HUES6 (cell line): ENCODE results near the gene TEX51.

Experiments
- H3K27ac ChIP-seq: 2 replicates; pipeline ENCODE4 v1.7.0; 2013; ENCODE audit warnings: low read depth, mild to moderate bottlenecking, low read length, inconsistent platforms
- H3K27me3 ChIP-seq: 2 replicates; pipeline ENCODE4 v1.6.1; 2013; ENCODE audit warnings: low read length; ENCODE audit not compliant: control insufficient read depth, insufficient read depth
- H3K36me3 ChIP-seq: 2 replicates; pipeline ENCODE4 v1.6.1; 2013; ENCODE audit warnings: low read length; ENCODE audit not compliant: control insufficient read depth, insufficient read depth
- H3K4me1 ChIP-seq: 2 replicates; pipeline ENCODE4 v1.6.1; 2013; ENCODE audit warnings: low read length; ENCODE audit not compliant: control insufficient read depth, insufficient read depth
- H3K4me3 ChIP-seq: 2 replicates; pipeline ENCODE4 v1.5.1; 2013; ENCODE audit warnings: low read depth, low read length
- H3K9ac ChIP-seq: one replicate; pipeline ENCODE4 v1.6.1; 2013; ENCODE audit warnings: mild to moderate bottlenecking, low read length
- H3K9me3 ChIP-seq: 2 replicates; pipeline ENCODE4 v1.6.1; 2013; ENCODE audit warnings: low read depth, low read length; ENCODE audit not compliant: control insufficient read depth, insufficient read depth

Gene TEX51

DNA sequence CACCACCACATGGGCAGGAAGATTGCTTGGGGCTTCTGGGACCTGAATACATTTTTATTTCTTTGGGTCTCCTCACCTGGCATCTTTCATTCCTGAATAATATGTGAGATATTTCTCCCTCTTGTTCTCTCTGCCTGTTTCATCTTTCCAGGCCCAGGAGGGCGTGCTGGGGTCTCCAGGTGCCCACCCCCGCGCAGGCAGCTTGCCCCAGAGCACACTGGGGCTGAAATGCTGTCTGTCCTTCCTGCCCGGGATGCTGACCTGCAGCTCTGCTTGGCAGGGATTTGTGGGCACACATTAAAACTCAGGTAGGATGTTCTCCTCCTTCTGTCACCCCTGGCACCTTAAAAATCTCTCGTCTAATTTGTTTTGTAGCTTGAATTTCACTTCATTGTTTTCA lies 39.7 kb upstream of the TEX51 start:
- Histone ChIP-seq H3K27ac (no peak overlapping the region), H3K27me3 (no peaks in the 10 kb centered on the region)

DNA sequence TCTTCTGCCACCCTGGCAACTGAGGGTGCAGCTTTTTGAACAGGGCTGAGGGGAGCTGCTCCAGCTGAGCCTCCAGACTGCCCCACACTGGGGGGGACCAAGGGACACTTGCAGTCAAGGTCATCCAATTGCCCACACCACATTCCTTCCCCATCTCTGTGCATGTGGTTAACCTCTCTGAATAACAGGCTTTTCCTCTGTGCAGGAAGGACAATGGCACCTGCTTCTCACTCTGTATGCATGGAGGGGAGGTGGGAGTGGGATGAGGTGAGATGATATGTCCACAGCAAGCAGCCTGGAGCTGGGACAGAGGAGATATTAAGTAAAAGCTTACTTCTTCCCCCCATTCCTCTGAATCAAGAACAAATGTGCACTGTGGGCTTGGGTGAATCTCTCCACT lies 39.1 kb upstream of the TEX51 start:
- no peaks in the 10 kb centered on the region for H3K27me3 ChIP-seq

More for the DNA sequence above, 39.7 kb upstream of the TEX51 start:
- H3K9me3 ChIP-seq = no peaks in the 10 kb centered on the region
- no peaks in the 10 kb centered on the region for H3K36me3 ChIP-seq
- no peaks in the 10 kb centered on the region for H3K4me1 ChIP-seq
- H3K4me3 ChIP-seq = no peak overlapping the region
- H3K9ac ChIP-seq = no peak overlapping the region

GRCh38 chr2:126860385-126860784 lies 38.3 kb upstream of the TEX51 start:
- no peaks in the 10 kb centered on the region for H3K36me3 ChIP-seq
- H3K4me1 ChIP-seq = no peaks in the 10 kb centered on the region
- H3K27ac ChIP-seq = no peak overlapping the region
- H3K27me3 ChIP-seq = no peaks in the 10 kb centered on the region
- 0 out of 2 replicates have a peak, but pooled peaks cover 4% of the 10 kb centered on the region for H3K9me3 ChIP-seq
- no peak overlapping the region for H3K9ac ChIP-seq
- H3K4me3 ChIP-seq = no peak overlapping the region

More for the DNA sequence above, 39.1 kb upstream of the TEX51 start:
- Histone ChIP-seq H3K4me1 (no peaks in the 10 kb centered on the region), H3K9ac (no peak overlapping the region), H3K27ac (no peak overlapping the region), H3K36me3 (no peaks in the 10 kb centered on the region), H3K9me3 (no peaks in the 10 kb centered on the region), H3K4me3 (no peak overlapping the region)

GRCh38 chr2:126862730-126863129 lies 36.0 kb upstream of the TEX51 start:
- Histone ChIP-seq H3K27me3 (no peaks in the 10 kb centered on the region), H3K27ac (no peak overlapping the region), H3K9me3 (0 out of 2 replicates have a peak, but pooled peaks cover 12% of the 10 kb centered on the region), H3K36me3 (no peaks in the 10 kb centered on the region), H3K4me3 (no peak overlapping the region), H3K4me1 (no peaks in the 10 kb centered on the region), H3K9ac (no peak overlapping the region)

GRCh38 chr2:126863336-126864015 lies 35.2 kb upstream of the TEX51 start:
- no peaks in the 10 kb centered on the region for H3K36me3 ChIP-seq
- H3K27me3 ChIP-seq = no peaks in the 10 kb centered on the region
- H3K9me3 ChIP-seq = 0 out of 2 replicates have a peak, but pooled peaks cover 12% of the 10 kb centered on the region
- no peak overlapping the region for H3K27ac ChIP-seq
- no peak overlapping the region for H3K9ac ChIP-seq
- no peaks in the 10 kb centered on the region for H3K4me1 ChIP-seq
- H3K4me3 ChIP-seq = no peak overlapping the region

DNA sequence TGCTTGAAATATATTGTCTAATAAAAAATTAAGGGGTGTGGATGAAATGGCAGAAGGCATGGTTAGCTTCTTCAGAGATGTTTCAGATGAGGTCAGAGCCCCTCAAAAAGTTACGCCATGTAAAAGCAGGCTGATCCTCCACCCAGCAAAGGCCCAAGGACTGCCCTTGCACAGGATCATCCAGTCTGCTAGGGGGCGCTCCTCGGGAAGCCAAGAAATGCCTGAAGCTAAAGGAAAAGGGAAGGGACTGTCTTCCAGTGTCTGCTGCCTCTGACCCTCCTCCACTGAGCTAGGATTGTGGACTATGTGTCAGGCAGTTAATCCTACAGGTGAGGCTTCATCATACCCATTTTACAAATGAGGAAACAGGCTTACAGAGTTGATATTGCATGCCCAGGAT lies 33.8 kb upstream of the TEX51 start:
- Histone ChIP-seq H3K27ac (no peak overlapping the region), H3K9me3 (0 out of 2 replicates have a peak, but pooled peaks cover 12% of the 10 kb centered on the region), H3K4me3 (no peak overlapping the region), H3K9ac (no peak overlapping the region), H3K36me3 (no peaks in the 10 kb centered on the region), H3K4me1 (no peaks in the 10 kb centered on the region), H3K27me3 (no peaks in the 10 kb centered on the region)

- Histone ChIP-seq H3K27ac (no peak overlapping the region), H3K27me3 (no peaks in the 10 kb centered on the region), H3K4me1 (no peaks in the 10 kb centered on the region), H3K9me3 (0 out of 2 replicates have a peak, but pooled peaks cover 12% of the 10 kb centered on the region), H3K4me3 (no peak overlapping the region), H3K9ac (no peak overlapping the region), H3K36me3 (no peaks in the 10 kb centered on the region)
These were observed 32.2 kb upstream of the TEX51 start for GRCh38 chr2:126866451-126866850.

DNA sequence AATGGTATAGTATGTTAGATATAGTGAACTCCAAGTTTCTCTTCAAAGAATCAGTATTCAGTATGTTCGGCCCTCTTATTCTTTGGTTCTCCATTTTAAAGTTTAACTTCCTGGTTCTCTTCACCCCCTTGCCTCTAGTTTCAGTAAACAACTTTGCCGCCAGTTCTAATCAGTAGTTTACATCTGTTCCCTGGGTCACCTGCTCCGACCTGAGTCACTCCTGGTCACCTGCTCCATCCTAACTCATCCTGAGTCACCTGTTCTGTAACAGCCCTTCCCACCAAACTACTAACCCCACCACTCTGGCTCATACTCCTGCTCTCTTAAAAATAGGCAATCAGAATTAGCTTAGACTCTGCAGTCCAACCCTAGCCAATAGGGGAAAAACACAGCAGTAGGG lies 23.7 kb upstream of the TEX51 start:
- Histone ChIP-seq H3K9me3 (peaks cover 17% of the 10 kb centered on the region), H3K9ac (no peak overlapping the region), H3K4me1 (peaks cover 3% of the 10 kb centered on the region; the same call in 1 of the 2 replicates), H3K4me3 (no peak overlapping the region), H3K27ac (no peak overlapping the region), H3K36me3 (no peaks in the 10 kb centered on the region), H3K27me3 (no peaks in the 10 kb centered on the region)

DNA sequence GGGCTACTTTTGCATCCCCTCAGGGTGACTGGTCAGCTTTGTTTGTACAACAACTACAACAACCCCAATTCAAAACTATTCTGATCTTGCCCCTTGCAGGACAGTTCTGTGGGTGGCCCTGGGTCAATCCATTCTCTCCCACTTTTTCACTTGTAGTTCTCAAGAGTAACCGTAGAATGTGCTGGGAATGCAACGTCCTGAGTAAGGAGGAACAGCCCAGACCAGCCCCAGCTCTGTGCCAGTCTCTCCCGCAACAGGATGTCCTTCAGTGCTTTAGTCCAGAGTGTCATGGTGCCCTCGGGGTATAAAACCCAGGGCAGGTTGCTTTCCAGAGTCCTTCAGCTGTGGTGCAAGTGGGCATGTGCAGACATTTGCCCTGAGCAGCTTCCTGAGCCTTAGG lies 22.1 kb upstream of the TEX51 start:
- no peaks in the 10 kb centered on the region for H3K27me3 ChIP-seq
- H3K36me3 ChIP-seq = no peaks in the 10 kb centered on the region
- H3K4me3 ChIP-seq = no peak overlapping the region
- H3K9me3 ChIP-seq = peaks cover 17% of the 10 kb centered on the region
- H3K9ac ChIP-seq = no peak overlapping the region
- peaks cover 3% of the 10 kb centered on the region for H3K4me1 ChIP-seq
- no peak overlapping the region for H3K27ac ChIP-seq

DNA sequence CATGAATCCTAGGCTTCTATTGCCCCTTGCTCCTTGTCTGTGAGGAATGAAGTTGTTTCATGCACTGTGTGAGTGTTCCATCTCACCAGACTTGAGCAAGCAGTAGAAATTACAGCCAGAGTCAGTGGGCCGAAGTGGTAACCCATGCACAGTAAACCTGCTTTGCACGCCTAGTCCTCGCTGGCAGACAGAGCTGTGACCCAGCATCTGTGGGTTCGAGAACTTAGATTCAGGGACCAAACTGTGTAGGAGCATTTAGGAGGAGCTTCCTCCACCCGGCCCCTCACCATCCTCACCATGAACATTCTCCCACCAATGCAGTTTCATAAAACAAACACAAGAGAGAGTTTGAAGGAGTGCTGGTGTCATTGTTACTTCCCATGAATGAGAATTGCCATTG lies 21.6 kb upstream of the TEX51 start:
- Histone ChIP-seq H3K9ac (no peak overlapping the region), H3K27ac (no peak overlapping the region), H3K27me3 (no peaks in the 10 kb centered on the region), H3K9me3 (peaks cover 17% of the 10 kb centered on the region), H3K4me1 (peaks cover 3% of the 10 kb centered on the region), H3K4me3 (no peak overlapping the region), H3K36me3 (no peaks in the 10 kb centered on the region)

DNA sequence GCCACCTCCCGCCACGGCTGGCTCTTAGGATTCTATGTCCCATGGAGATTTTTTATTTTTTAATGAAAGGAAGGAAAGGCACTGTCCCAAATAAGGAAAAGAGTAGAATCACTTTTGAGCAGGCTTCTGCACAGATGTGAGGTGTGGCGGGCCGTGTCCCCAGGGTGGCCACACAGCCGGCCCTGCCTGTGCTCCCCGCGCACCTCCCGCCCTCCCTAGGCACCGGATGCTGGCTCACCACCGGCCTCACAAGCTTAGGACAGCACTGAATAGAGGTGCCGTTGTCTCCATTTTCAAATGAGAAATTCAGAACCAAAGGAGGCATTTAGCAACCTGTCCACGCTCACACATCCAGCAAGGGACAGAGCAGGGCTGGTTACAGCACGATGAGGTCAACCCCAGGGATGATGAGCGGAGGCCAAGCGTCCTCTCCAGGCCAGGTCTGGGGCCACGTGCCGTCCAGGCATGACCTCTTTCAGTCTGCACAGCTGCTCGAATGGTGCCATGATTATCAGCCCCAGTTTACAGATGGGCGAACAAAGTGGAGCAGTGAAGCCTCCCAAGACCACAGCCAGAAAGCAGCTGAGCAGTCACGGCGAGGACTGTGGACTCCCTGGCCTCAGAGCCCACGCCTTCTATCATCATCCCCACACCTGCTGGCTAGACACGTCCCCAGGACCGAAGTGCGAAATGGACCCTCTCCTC lies 20.7 kb upstream of the TEX51 start:
- peaks cover 3% of the 10 kb centered on the region for H3K4me1 ChIP-seq
- no peaks in the 10 kb centered on the region for H3K27me3 ChIP-seq
- no peaks in the 10 kb centered on the region for H3K36me3 ChIP-seq
- peaks cover 17% of the 10 kb centered on the region for H3K9me3 ChIP-seq
- H3K4me3 ChIP-seq = no peak overlapping the region
- H3K27ac ChIP-seq = no peak overlapping the region
- no peak overlapping the region for H3K9ac ChIP-seq
